HG03103 (cell line): Measurements from ENCODE around the gene ATP8A2.
A peak's percentile ranks its signal among the peaks of the same experiment; 100 is the strongest.
"Not testable (repeated sequence)": the region's sequence is repeated elsewhere in the genome, so short reads cannot be mapped to it uniquely, and the experiment has no call there.

Experiments used
- ATAC-seq: cut with Tn5 transposase; IDR thresholded peaks from one replicate; pipeline ENCODE4 v1.9.1; 2021; ENCODE audit warnings: low read depth; ENCODE audit not compliant: unreplicated experiment

The ATP8A2 gene

DNA sequence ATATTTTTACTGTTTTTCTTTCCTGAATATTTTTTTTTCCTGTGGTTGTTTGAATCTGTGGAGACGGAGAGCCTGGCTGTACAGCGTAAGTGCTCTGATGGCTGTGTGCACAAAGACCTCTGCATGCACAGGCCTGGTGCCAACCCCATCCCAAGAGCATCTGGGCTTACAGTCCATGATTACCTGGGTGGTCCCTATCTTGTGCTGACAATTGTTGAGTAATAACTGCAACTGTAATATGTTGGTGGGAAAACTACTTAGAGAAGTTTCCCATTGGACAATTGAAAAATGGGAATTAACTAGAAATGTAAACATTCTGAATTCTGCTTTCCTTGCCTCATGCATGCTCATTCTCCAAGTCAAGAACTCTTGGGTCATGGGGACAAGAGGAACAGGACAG is 411.3 kb downstream of the ATP8A2 start:
- ATAC-seq = no peak

DNA sequence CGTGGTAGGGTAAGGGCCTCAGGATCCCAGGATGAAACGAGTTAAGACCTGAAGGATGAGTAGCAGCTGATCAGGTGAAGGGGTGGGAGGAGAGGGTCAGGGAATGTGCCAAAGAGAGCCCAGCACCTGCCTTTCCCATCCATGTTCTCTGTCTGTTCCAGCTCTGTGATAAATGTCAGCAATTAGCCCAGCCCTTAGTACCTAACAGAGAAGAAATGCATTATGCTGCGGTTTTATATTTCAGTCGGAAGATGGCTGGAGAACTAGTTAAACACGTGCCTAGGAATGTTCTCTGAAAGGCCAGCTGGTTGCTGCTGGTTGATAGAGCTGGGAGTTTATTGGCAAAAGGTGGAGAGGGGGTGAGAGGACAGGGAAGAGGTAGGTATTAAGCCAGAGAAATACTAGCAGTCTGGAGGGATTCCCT is 411.8 kb downstream of the ATP8A2 start:
- ATAC-seq = no peak

DNA sequence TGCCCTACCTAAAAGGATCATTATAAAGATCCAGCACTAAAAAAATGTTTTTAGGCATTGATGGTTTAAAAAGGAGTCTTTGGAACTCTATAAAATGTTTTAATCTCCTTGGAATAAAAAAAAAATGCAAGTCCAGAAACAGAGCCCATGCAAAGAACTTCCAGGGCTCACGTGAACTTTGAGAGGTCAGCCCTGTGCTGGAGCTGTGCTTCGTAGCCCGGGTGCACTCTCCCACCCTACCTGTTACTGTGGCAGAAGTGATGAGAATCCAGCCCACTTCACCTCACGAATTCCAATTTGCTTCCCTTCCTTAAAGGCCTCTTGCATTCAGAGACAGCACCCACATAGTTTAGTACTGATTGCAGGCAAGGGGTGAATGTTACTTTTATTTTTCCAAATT is 412.3 kb downstream of the ATP8A2 start:
- no peak for ATAC-seq

DNA sequence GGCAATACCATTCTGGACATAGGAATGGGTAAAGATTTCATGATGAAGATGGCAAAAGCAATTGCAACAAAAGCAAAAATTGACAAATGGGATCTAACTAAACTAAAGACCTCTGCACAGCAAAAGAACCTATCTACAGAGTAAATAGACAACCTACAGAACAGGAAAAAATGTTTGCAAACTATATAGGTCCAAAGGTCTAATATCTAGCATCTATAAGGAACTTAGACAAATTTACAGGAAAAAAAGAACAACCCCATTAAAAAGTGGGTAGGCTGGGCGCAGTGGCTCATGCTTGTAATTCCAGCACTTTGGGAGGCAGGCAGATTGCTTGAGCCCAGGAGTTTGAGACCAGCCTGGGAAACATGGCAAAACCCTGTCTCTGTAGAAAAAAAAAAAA is 418.4 kb downstream of the ATP8A2 start:
- ATAC-seq = not testable (repeated sequence)

DNA sequence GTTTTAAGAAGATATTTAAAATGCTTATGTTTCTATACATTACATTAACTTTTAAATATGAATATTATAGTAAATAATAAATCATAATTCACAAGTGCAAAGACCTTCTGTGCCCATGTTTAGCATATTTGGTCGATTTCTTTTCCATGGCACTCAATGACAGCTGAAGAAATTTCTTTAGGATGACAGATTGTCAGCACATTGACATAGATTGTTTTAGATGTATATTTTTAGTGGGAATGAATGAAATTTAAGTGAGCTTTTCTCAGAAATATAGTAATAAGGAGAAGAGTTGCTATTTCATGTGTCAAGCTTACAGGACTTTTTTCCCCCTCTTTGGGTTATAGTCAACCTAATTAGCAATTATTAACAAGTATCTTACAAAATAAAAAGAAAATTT is 423.5 kb downstream of the ATP8A2 start:
- no peak for ATAC-seq

DNA sequence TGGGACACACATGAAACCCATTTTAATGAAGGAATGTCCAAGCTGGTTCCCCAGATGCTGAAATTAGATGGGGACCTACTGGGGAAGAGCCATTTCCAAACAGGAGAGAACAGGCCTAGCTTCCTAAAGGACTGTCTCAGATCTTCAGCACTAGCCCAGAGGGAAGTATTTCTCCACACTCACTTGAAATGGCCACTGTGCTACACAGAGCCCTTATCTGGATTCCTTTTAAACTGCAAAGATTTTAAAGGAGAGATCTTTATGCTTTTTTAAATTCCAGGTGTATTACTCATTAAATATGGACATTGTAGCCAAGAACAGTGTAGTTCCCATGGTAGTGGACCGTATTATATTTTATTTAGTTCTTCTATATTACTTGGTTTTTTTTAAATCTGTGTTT is 424.7 kb downstream of the ATP8A2 start:
- ATAC-seq = no peak

DNA sequence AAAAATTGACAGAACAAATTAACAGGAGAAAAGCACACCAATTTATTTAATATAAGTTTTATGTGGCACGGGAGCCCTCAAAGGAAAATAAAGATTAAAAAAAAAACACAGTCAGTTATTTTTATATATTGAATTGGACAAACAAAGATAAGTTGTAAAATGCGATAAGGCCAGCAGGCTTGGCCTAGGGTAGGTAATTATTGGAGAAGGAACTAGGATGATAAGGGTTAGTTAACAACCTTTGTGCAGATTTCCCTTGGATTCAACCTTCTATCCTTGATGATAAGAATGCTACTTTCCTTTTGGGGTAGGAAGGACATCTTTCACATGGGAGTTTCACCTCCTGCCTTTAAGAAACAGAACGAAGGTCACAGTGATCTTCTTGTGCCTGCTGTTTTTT is 427.2 kb downstream of the ATP8A2 start:
- ATAC-seq = no peak

DNA sequence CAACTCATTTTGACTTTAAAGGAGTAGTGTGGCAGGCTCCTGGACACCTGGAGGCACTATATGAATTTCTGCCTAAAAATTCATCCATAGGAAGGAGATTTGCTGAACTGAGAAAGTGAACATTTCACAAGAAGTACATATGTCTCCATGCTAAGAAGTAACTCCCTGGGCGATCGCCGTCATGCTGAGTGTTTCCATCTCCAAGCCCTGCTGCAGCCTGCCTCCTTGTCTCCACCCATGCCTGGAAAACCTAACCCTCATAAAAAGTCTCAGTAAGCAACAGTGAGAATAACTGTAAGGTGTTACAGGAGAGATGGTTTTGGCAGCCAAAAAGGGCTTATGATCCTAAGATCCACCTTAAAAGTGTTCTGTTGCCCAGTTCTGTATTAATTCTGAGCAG is 428.7 kb downstream of the ATP8A2 start:
- no peak for ATAC-seq

DNA sequence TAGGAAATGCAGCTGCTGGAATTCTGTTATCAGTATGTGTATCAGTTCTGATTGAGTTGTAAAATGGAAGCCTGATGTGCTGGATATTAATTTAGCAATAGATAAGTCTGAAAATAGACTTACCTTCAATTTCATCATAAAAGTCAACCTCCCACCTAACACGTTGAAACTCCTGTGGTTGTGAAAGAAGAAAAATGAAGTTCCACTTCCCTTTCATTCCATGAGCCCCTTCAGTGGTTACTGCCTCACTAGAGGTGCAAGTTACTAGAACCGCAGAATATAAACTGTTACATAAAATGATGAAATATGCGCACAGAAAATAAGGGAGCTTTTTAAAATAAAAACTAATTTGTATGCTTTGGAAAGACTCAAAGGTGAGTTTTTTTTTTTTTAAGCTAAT is 430.8 kb downstream of the ATP8A2 start:
- ATAC-seq = no peak

DNA sequence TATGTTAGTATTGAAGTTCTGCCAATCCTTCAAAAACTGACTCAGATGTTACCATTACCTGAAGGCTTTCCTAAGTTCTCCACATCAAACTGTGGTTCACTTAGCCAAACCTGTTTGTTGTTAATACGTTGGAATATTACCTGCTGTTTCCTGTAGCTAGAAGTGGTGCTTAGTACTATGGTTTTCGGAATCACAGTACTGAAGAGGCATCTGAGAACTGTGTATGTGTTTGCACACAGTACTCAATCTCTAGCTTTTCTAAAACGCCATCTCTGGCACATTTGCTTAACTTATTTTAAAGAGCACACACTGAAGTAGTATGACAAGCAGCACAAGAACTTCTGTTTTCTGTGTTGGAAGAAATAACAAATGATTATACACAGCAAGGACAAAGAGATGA is 431.9 kb downstream of the ATP8A2 start:
- no peak for ATAC-seq

DNA sequence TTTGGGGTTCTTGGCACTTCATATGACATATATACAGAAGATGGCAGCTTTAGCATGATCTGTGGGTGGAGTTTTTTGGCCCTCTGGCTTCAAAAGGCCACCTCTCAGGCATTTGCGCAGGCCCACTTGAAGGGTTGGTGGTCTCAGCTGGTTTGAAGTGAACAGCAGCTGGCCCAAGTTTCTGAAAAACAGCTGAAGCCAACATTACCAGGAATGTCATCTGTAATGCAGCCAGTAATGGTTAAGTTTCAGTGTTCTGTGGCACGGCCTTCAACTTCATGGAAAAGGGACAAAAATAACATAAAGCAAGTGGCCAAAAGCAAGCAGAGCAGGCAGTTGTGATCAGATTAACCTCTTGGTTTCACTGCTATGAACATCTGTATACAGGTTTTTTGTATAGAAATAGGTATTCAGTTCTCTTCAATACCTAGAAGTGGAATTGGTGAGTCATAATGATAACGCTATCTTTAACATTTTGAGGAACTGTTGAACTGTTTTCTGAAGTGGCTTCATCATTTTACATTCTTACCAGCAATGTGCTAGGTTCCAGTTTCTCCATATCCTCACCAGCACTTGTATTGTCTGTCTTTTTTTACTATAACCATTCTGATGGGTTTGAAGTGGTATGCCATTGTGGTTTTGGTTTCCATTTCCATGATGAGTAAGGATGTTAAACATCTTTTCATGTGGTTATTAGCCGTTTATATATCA is 434.6 kb downstream of the ATP8A2 start:
- peak; percentile 65 for ATAC-seq

DNA sequence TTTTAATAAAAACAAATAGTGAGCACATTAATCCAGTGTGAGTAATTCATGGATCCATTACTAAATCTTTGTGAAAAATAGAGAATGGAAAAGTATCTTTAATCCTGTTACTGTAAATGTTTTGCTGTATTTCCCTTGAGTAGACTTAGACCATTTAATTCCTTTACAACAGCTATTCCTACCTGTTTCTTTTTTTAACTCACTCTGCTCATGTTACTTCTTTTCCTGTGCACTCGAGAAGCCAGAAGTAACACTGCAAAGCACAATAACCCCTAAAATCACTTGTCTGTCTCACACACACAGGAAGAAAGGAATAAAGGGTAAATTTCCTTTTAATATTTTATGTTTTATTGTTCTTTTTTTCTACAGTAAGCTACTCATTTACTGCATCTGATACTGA is 435.8 kb downstream of the ATP8A2 start:
- ATAC-seq = no peak

DNA sequence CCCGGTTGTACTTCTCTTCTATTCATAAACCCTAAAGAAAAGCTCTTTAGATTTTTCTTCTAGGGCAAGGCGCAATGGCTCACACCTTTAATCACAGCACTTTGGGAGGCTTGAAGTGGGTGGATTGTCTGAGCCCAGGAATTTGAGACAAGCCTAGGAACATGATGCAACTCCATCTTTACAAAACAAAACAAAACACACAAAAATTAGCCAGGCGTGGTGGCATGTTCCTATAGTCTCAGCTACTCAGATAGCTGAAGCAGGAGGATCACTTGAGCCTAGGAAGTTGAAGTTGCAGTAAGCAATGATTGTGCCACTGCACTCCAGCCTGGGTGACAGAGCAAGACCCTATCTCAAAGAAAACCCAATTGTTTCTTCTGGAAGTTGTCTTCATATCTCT is 439.7 kb downstream of the ATP8A2 start:
- no peak for ATAC-seq

DNA sequence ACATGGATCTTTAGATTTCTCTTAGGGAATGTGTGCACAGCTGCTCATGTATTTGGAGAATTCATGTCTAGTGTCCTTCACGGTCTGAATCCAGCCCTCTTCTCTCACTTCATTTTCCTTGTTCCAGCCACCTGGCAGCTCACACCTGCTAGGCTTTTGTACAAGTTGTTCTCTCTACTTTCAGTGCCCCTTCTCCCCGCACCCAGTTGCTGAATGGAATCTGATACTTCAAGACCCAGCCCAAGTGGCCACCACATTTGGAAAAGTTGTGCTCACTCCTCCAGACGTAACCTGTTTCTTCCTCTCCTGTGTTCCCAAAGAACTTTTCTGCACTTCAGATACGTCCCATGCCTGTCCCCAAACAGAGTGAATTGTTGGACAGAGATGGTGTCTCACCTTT is 444.5 kb downstream of the ATP8A2 start:
- ATAC-seq = no peak

DNA sequence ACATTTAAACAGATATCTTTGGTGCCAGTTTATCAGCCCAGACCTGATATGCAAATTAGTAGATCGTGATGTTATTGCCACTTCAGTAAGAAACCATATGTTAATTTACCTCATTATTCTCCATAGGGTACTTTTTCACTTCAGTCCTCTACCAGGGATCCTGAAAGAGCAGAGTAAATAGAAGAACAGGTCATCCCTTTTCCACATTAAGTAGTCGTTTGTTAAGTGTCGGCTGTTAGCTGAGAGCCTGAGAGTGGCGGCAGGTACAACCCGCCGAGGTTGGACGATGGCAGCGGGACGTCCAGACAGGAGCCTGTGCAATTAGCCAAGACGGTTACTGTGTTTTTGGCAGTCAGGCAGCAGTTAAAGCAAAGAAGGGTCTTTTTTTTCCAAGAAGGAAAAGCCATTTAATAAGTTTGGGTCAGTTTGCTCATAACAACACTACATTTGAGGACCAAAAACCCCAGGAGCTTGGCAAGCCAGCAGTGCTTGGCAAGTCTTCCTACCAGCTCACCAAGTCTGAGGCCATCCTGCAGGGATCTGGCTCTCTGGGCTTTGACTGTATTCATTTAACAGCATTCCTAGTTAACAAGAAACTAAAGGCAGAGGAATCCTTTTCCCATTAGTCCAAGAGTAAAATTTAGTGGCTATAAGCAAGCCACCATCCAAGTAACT is 448.2 kb downstream of the ATP8A2 start:
- no peak for ATAC-seq

DNA sequence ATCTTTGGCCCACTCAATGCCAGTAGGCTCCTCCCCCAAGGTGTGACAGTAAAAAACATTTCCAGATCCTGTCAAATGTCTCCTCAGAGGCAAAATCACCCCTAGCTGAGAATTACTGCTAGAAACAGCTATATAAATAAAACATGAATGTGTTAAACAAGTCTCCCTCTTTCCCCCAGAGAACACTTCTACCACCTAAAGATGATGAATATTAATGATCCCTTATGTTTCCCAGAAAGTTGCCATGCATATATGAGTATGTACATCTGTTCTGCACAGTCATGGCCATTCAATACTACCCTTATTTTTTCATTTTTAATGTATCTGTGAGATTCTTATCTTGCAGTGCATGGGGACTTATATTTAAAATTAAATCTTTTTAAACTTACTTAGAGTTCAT is 450.0 kb downstream of the ATP8A2 start:
- no peak for ATAC-seq

DNA sequence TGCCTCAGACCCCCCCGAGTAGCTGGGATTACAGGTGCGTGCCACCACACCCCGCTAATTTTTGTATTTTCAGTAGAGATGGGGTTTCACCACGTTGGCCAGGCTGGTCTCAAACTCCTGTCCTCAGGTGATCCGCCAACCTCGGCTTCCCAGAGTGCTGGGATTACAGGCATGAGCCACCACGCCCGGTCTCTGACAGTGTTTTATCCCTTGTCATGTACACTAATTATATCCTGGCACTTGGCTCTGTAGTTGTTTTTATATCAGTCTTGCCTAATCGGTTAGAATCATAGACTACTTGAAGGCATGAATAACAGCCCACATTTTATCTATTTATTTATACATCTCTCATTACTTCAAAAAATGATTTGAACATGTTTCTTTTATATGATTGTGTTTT is 455.4 kb downstream of the ATP8A2 start:
- not testable (repeated sequence) for ATAC-seq

DNA sequence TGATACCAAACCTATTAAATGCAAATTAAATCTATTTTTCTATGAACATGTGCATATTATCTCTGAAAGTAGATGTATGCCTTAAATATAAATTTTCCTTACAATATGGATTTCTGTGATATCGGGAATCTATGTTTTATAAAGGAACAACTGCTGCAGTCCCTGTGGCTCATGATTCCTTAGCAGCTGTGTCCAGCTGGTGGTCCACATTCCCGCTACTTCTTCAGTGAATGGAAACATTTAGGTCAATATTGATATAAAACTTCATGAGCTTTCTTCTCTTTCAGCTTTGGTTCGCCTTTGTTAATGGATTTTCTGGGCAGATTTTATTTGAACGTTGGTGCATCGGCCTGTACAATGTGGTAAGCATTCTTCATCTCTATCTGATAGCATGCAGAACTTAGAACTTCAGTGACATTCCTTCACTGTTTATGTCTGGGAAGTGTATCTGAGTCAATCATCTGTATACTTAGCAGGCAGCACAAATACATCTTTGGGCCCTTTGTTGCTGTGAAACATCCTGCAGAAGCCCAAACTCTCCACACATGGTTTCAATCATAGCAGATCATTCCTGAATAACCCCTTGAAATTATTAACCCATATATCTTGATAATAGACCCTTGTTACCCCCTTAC is 456.2 kb downstream of the ATP8A2 start:
- no peak for ATAC-seq

DNA sequence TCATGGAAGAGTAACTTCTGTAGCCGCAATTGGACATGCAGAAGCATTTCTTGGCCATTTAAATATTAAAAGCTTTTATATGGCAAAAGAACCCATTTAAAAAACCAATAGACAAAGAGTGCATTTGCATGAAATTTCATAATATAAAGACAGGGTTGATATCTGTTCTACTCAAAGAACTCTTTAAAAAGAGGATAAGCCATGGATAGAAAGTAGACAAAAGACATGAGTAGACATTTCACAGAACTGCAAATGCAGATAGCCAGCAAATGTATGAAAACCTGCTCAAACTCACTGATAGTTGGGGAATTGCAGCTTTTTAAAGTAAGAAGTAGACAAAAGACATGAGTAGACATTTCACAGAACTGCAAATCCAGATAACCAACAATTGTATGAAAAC is 462.0 kb downstream of the ATP8A2 start:
- no peak for ATAC-seq

DNA sequence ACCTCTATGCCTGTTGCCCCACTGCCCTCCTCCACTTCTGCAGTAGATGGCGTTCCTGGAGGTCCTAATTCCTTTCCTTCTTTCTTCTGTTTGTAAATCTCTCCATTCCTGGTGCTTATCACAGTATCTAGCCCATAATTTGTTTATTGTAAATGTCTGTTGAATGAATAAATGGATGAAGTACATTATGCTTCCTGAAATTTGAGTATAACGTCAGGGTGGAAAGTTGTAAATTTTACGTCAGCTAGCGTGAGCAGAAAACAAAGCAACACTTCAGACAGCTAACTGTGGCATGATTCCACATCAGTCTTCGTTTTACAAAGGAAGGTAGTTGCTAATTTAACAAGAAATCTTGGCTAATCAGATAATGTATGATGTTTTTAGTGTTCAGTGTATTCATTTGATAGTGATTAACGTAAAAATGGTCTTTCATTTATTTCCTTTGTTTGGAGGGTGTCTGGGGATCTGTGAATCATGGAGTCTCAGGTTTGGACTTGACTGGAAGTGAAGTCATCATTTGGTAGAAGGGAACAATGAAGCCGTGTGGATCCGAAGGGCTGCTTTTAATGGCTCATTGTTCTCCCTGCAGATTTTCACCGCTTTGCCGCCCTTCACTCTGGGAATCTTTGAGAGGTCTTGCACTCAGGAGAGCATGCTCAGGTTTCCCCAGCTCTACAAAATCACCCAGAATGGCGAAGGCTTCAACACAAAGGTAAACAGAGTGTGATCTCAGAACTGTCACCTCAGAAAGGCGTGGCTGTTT is 465.0 kb downstream of the ATP8A2 start:
- ATAC-seq = no peak

DNA sequence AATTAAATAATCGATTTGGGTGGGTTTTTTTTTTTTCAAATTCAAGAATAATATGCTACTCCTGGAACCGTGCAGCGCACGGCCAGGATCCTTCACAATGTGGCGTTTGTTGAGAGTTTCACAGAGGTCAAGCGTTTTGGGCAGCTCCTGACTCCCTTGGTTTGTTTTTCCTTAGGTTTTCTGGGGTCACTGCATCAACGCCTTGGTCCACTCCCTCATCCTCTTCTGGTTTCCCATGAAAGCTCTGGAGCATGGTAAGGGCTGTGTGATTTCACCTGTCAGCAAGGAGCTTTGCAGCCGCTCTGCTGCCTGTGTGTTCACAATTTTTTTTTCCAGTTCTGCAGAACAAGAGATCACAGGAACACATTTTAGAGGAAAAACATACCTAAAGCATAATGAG is 467.6 kb downstream of the ATP8A2 start:
- ATAC-seq = no peak
